Nephron (organoid): ENCODE data around the gene TEX13B.

ENCODE experiments used
- H3K27ac Mint-ChIP-seq, 3 experiments: 2 replicates each; pipeline ENCODE4 v1.8.0; 2020; ENCODE audit warnings: mixed read lengths in 3 of 3, mild to moderate bottlenecking in 2 of 3, moderate library complexity in 1 of 3
- H3K27me3 Mint-ChIP-seq: 2 replicates; pipeline ENCODE4 v1.8.0; 2021; ENCODE audit warnings: low read depth, mild to moderate bottlenecking, moderate library complexity, mixed read lengths
- H3K36me3 Mint-ChIP-seq: 2 replicates; pipeline ENCODE4 v1.8.0; 2020; ENCODE audit warnings: low read depth, mixed read lengths
- H3K4me1 Mint-ChIP-seq: 2 replicates; pipeline ENCODE4 v1.8.0; 2020; ENCODE audit warnings: mixed read lengths
- H3K4me3 Mint-ChIP-seq, 3 experiments: 2 replicates each; pipeline ENCODE4 v1.8.0; 2020; ENCODE audit warnings: mild to moderate bottlenecking in 3 of 3, mixed read lengths in 3 of 3, moderate library complexity in 2 of 3
- H3K9me3 Mint-ChIP-seq: 2 replicates; pipeline ENCODE4 v1.8.0; 2020; ENCODE audit warnings: mixed read lengths
- TF ChIP-seq, protein P1 (sequence below), 3 experiments: fragments of 200-600 bp; sonication (generic); IDR thresholded peaks; one replicate each; pipeline ENCODE4 v1.5.0; 2021; ENCODE audit warnings: antibody characterized with exemption in 3 of 3; ENCODE audit not compliant: unreplicated experiment in 3 of 3

The TEX13B gene, protein sequence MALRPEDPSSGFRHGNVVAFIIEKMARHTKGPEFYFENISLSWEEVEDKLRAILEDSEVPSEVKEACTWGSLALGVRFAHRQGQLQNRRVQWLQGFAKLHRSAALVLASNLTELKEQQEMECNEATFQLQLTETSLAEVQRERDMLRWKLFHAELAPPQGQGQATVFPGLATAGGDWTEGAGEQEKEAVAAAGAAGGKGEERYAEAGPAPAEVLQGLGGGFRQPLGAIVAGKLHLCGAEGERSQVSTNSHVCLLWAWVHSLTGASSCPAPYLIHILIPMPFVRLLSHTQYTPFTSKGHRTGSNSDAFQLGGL

DNA sequence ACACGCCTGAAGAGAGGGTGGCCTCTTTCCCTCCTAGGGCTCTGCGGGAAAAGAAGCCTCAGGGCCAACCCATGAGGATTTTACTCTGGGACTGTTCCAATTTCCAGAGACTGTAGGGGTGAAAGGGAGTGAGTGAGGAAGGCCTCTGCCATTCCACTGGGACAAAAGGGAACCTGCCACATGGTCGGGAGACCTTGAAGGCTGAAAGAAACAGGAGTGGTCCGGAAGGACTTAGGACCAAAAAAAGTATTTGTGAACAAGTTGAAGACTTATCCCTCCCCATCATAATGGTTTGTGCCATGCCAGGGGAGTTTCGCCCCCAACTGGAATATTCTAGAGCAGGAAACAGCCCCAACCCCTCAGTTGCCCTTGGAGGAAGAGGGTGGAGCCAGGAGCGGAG is at the start of gene TEX13B:
Gene TEX13B (minus strand): TSS at position 15 of the 400 bp plus-strand sequence. CDS start 243 bp downstream, outside the sequence.
- no peaks in the 10 kb centered on the region for H3K36me3 Mint-ChIP-seq
- no peak within 1 kb of the TSS for H3K27ac Mint-ChIP-seq
- peaks cover 11% of the 10 kb centered on the region for H3K4me1 Mint-ChIP-seq
- peaks cover 3% of the 10 kb centered on the region for H3K27me3 Mint-ChIP-seq
- TF ChIP-seq, protein P1, sequence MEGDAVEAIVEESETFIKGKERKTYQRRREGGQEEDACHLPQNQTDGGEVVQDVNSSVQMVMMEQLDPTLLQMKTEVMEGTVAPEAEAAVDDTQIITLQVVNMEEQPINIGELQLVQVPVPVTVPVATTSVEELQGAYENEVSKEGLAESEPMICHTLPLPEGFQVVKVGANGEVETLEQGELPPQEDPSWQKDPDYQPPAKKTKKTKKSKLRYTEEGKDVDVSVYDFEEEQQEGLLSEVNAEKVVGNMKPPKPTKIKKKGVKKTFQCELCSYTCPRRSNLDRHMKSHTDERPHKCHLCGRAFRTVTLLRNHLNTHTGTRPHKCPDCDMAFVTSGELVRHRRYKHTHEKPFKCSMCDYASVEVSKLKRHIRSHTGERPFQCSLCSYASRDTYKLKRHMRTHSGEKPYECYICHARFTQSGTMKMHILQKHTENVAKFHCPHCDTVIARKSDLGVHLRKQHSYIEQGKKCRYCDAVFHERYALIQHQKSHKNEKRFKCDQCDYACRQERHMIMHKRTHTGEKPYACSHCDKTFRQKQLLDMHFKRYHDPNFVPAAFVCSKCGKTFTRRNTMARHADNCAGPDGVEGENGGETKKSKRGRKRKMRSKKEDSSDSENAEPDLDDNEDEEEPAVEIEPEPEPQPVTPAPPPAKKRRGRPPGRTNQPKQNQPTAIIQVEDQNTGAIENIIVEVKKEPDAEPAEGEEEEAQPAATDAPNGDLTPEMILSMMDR (IDR thresholded peaks at IDR 0.05; ENCODE audit: unreplicated experiment in 3 of 3): no peak
- peaks cover 9% of the 10 kb centered on the region for H3K9me3 Mint-ChIP-seq
- no peak within 1 kb of the TSS for H3K4me3 Mint-ChIP-seq

DNA sequence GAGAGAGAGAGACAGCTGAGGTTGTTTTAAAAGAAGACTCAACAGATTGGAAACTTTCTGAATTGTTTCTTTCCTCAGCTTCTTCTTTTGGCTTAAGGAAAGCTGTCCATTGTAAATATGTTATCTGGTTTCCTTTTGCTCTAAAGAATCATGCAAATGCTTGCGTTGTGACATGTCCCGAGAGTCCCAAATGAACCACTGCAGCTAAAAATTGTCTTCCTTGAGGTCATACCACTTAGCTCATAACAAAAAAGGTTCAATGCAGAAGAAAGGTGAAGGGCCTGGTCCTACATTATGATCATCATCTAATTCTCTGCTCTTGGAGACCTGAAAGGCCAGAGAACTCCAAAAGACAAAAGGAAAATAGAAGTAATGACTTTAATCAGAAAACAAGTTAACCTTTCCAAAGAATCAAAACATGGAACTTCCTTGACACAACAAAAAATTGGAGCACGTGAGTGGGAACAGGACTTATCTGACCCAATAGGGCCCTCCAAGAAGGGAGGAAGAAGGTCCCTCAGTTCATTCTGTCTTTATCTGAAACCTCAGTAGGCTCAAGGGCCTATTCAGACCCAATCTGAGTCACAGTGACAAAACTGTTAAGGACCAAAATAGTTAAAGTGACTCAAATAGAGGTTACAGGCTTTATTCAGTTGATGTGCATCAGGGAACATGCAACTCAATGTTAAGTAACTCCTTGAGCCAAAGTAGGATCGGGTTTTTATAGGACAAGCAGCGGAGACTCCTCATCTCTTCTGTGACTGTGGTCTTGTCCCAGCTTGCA is 48.0 kb upstream of the TEX13B start:
- TF ChIP-seq, protein P1 (IDR thresholded peaks at IDR 0.05; ENCODE audit: unreplicated experiment in 3 of 3): no peak
- Mint-ChIP-seq H3K9me3 (no peaks in the 10 kb centered on the region), H3K4me1 (peaks cover 16% of the 10 kb centered on the region), H3K36me3 (no peaks in the 10 kb centered on the region), H3K27ac (no peak overlapping the region), H3K27me3 (peaks cover 33% of the 10 kb centered on the region), H3K4me3 (no peak overlapping the region)

DNA sequence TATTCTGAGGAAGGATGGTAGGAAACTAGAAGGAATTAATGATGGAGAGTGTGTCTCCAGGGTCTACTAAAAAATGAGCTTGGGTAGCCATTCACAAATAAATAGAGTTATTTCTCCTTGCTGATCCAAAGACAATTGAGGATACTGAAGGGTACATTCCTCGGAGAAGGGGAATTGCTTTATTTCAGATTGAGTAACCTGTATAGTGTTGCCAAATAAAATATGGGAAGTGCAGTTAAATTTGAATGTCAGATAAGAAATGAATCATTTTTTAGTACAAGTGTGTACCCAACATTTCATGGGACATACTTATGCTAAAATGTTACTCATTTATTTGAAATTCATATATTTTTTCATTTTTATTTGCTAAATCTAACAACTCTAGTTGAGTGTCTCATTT is 46.7 kb upstream of the TEX13B start:
- no peaks in the 10 kb centered on the region for H3K36me3 Mint-ChIP-seq
- TF ChIP-seq, protein P1 (IDR thresholded peaks at IDR 0.05; ENCODE audit: unreplicated experiment in 3 of 3): no peak
- H3K27me3 Mint-ChIP-seq: peaks cover 31% of the 10 kb centered on the region

DNA sequence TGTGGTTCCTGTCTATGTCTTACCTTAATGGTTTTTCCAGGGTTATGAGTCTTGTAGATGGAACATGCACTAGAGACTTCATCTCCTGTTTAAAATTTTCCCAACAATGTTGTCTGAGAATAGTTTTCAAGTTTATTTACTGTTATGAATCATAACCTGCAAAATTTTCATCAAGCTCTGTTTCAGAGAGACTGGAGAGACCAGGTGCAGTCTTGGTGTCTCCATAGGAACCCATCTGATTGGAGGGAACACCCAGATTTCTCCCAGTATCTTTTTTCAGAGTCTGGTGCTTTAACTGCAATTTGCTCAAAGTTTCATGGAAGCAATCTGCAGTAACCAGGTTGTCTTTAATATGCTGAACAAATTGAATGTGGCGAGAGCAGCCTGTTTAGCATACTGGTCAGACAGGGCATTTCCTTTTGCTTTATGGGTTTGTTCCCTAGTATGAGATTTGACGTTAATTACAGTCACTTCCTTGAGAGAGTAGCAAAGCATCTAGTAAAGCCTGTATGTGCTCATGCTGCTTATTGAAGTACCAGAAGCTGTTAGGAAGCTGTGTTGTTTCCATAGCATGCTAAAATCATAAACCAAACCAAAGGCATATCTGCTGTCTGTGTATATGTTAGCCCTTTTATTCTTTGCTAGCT is 43.9 kb upstream of the TEX13B start:
- Mint-ChIP-seq H3K36me3 (no peaks in the 10 kb centered on the region), H3K27ac (no peak overlapping the region), H3K9me3 (no peaks in the 10 kb centered on the region), H3K4me3 (no peak overlapping the region), H3K4me1 (no peaks in the 10 kb centered on the region), H3K27me3 (peaks cover 22% of the 10 kb centered on the region)
- TF ChIP-seq, protein P1 (IDR thresholded peaks at IDR 0.05; ENCODE audit: unreplicated experiment in 3 of 3): no peak

More for the DNA sequence above, 46.7 kb upstream of the TEX13B start:
- H3K9me3 Mint-ChIP-seq: no peaks in the 10 kb centered on the region
- no peak overlapping the region for H3K27ac Mint-ChIP-seq
- peaks cover 11% of the 10 kb centered on the region for H3K4me1 Mint-ChIP-seq
- no peak overlapping the region for H3K4me3 Mint-ChIP-seq

DNA sequence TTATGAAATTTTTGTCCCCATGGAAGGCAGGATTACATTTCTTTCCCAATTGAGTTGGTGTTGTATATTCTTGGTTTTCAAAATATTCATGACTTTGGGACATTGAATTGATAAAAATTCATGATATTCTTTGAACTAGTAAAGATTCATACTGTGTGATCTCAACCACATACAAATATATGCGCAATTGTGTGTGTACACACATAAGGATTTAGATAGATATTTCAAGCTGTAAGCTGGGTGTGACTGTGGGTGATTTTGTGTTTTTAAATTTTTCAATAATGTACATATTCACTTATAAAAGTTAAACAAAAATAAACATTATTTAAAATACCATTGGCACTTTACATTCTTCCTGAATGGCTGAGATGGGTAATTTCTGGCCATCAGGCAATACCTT is 43.2 kb upstream of the TEX13B start:
- H3K4me3 Mint-ChIP-seq: no peak overlapping the region
- no peaks in the 10 kb centered on the region for H3K9me3 Mint-ChIP-seq
- no peaks in the 10 kb centered on the region for H3K4me1 Mint-ChIP-seq
- no peaks in the 10 kb centered on the region for H3K36me3 Mint-ChIP-seq
- TF ChIP-seq, protein P1 (IDR thresholded peaks at IDR 0.05; ENCODE audit: unreplicated experiment in 3 of 3): no peak
- no peak overlapping the region for H3K27ac Mint-ChIP-seq
- H3K27me3 Mint-ChIP-seq: peaks cover 22% of the 10 kb centered on the region
